Measurements from ENCODE around the gene SPG11.

DNA sequence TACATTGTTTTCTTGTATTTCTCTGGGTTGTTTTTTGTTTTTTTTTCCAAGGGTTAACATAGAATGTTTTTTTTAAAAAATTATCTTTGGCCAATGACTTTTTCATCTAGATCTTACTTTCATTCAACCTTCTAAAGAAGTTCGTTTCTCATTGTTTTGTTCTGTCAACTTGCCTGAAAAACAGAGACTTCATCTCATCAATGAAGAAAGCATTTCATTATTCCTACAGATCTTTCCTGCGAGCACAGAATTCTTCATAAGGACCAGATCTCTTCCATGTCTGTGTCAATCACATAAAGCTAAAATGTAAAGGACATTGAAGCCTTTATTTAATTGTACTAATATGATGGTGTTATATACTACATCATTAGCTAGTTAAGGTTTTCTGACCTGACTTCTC lies 136.2 kb downstream of the SPG11 start:
- TF ChIP-seq EZH2phosphoT487 (IDR thresholded peaks at IDR 0.05; ENCODE audit: insufficient read depth, low read depth) (no peak), EZH2 (IDR thresholded peaks at IDR 0.05; ENCODE audit: insufficient read depth, poor library complexity, severe bottlenecking) (no peak)

Measured in GM23248 (cell line).